Measurements from ENCODE around the gene SLC26A8.

GRCh38 chr6:35898003-35898402 is 126.4 kb downstream of the SLC26A8 start:
- TF ChIP-seq CTCF (conservative IDR thresholded peaks at IDR 0.05) (no peak), EZH2 (IDR thresholded peaks at IDR 0.05; ENCODE audit: low read depth) (no peak)
